Karpas-422 (cell line): ENCODE results near the gene CDK5R2. TPM values are rescaled to one million over a fixed set of nuclear protein-coding genes. Genes with fewer than 3 reads are reported as not detected.

ENCODE experiments used
- DNase-seq: peaks from one replicate; pipeline ENCODE4 v3.0.0-alpha.2; 2015
- H2AFZ ChIP-seq: fragments of 200-600 bp; sonication (generic); 2 replicates; pipeline ENCODE4 v1.6.1; 2014; ENCODE audit warnings: antibody characterized with exemption, low read length, mixed read lengths
- H3K27ac ChIP-seq: fragments of 200-600 bp; sonication (generic); 2 replicates; pipeline ENCODE4 v1.5.1; 2014; ENCODE audit warnings: mild to moderate bottlenecking, low read length, moderate library complexity
- H3K27me3 ChIP-seq: fragments of 200-600 bp; sonication (generic); 2 replicates; pipeline ENCODE4 v1.6.1; 2014; ENCODE audit warnings: low read length, mixed read lengths
- H3K36me3 ChIP-seq: fragments of 200-600 bp; sonication (generic); 2 replicates; pipeline ENCODE4 v1.6.1; 2014; ENCODE audit warnings: low read length, mixed read lengths; ENCODE audit not compliant: insufficient read depth
- H3K4me1 ChIP-seq: fragments of 200-600 bp; sonication (generic); 2 replicates; pipeline ENCODE4 v1.6.1; 2014; ENCODE audit warnings: mild to moderate bottlenecking, low read length, mixed read lengths
- H3K4me2 ChIP-seq: fragments of 200-600 bp; sonication (generic); 2 replicates; pipeline ENCODE4 v1.6.1; 2014; ENCODE audit warnings: low read length, low read depth, mild to moderate bottlenecking; ENCODE audit not compliant: poor library complexity, severe bottlenecking
- H3K4me3 ChIP-seq: fragments of 200-600 bp; sonication (generic); 2 replicates; pipeline ENCODE4 v1.5.1; 2014; ENCODE audit warnings: mild to moderate bottlenecking, antibody characterized with exemption, low read length, mixed read lengths
- H3K79me2 ChIP-seq: fragments of 200-600 bp; sonication (generic); 2 replicates; pipeline ENCODE4 v1.6.1; 2014; ENCODE audit warnings: mild to moderate bottlenecking, low read length, mixed read lengths
- H3K9ac ChIP-seq: fragments of 200-600 bp; sonication (generic); 2 replicates; pipeline ENCODE4 v1.6.0; 2014; ENCODE audit warnings: low read length
- H3K9me2 ChIP-seq: fragments of 200-600 bp; sonication (generic), shearing (Covaris generic); replicated peaks from 2 replicates; pipeline ENCODE4 v1.6.0; 2014; ENCODE audit warnings: mild to moderate bottlenecking, low read length, moderate library complexity; ENCODE audit not compliant: insufficient read depth
- H3K9me3 ChIP-seq: fragments of 300-700, 200-600 bp; sonication (generic); 2 replicates; pipeline ENCODE4 v1.6.1; 2014; ENCODE audit warnings: low read length, mixed read lengths
- H4K20me1 ChIP-seq: fragments of 200-600 bp; sonication (generic); 2 replicates; pipeline ENCODE4 v1.6.1; 2014; ENCODE audit warnings: mild to moderate bottlenecking, antibody characterized with exemption, low read length, low read depth; ENCODE audit not compliant: insufficient read depth
- total RNA-seq: library from RNA; depleted of rRNA; stranded (reverse); fragments of >200 nt; shearing (Covaris generic); gene quantifications from 2 replicates; pipeline ENCODE4 v1.2.3, GENCODE V29; 2014; ENCODE audit warnings: low replicate concordance

CDK5R2 gene
- total RNA-seq, 1 experiment from 2014 or later: not detected

DNA sequence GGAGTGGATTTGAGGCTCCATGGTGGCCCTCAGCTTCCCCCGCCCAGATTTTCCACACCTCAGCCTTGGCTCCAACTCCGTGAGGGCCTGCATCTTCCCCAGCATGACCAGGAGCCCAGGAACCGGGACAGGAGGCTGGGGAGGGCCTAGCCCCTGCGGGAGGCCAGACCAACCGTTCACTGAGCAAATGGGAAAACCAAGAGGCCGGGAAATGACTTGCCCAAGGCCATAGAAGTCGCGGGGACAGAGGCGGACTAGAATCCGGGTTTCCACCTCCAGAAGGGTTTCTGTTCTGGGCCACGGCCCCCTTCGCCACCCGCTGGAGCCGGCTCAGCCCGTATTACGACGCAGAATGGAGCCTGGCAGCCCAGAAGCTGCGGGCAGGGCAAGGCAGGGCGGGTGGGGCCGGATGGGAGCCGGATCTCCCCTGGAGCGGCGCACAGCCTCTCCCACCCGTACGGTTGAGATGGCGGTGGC is 41.7 kb downstream of the CDK5R2 start:
- no peak overlapping the region for H3K4me2 ChIP-seq

GRCh38 chr2:219001577-219002394 is 42.3 kb downstream of the CDK5R2 start:
- H3K9me2 ChIP-seq: no peaks in the 10 kb centered on the region
- no peaks in the 10 kb centered on the region for H3K4me1 ChIP-seq
- no peaks in the 10 kb centered on the region for H3K9me3 ChIP-seq
- H2AFZ ChIP-seq: no peak overlapping the region
- H3K27me3 ChIP-seq: no peaks in the 10 kb centered on the region
- H3K4me3 ChIP-seq: no peak overlapping the region
- H3K4me2 ChIP-seq: no peak overlapping the region
- no peak for DNase-seq
- H3K79me2 ChIP-seq: no peaks in the 10 kb centered on the region
- no peaks in the 10 kb centered on the region for H3K36me3 ChIP-seq
- H3K27ac ChIP-seq: no peak overlapping the region
- no peaks in the 10 kb centered on the region for H4K20me1 ChIP-seq
- no peak overlapping the region for H3K9ac ChIP-seq

More for the DNA sequence above, 41.7 kb downstream of the CDK5R2 start:
- Histone ChIP-seq H3K9ac (no peak overlapping the region), H3K9me3 (no peaks in the 10 kb centered on the region), H3K9me2 (no peaks in the 10 kb centered on the region), H3K4me3 (no peak overlapping the region), H3K79me2 (no peaks in the 10 kb centered on the region), H2AFZ (no peak overlapping the region), H3K4me1 (no peaks in the 10 kb centered on the region), H3K27ac (no peak overlapping the region), H3K27me3 (no peaks in the 10 kb centered on the region), H4K20me1 (no peaks in the 10 kb centered on the region), H3K36me3 (no peaks in the 10 kb centered on the region)
- DNase-seq: no peak

DNA sequence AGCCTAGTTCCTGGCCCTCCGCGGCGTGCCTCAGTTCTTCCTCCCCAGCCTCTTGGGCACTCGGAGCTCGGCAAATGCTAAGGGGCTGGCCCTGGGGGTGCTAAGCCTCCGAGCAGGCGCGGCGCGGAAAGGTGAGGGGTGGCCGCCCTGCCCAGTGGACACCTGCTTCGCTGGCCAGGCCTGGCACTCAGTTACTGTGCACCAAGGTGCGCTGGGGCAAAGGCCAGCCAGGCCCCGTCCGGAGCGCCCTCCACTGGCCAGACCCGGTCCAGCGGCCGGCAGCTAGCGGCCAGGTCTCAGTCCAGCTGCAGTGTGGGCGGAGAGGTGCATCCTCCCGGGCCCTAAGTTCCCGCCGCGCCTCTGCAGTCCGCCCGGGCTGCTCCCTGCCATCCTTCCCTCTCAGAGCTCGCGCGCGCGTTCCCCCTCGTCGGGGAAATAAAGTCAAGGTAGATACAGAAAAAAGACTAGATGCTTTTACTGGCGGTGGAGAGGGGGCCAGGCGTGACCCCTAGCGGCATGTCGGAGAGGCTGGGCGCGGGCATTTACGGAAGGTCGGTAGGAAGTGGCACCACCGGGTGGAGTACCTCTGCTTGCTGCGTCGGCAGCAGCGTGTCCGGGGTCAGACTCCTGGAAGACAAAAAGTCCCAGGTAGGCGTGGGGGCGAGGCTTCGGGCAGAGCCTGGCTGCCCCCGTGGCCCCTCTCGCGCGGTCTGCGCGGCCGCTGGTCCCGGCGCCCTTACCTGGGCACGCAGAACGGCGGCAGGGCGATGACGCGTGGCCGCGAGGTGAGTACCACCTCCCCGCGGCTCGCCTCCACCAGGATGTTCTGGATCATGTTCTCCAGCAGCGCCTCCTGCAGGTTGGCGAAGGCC is 43.2 kb downstream of the CDK5R2 start:
- no peaks in the 10 kb centered on the region for H4K20me1 ChIP-seq
- H3K9me3 ChIP-seq: no peaks in the 10 kb centered on the region
- H3K27ac ChIP-seq: no peak overlapping the region
- H3K9ac ChIP-seq: no peak overlapping the region
- no peaks in the 10 kb centered on the region for H3K27me3 ChIP-seq
- no peak for DNase-seq
- no peaks in the 10 kb centered on the region for H3K79me2 ChIP-seq
- H3K4me1 ChIP-seq: no peaks in the 10 kb centered on the region
- no peak overlapping the region for H2AFZ ChIP-seq
- no peak overlapping the region for H3K4me3 ChIP-seq
- H3K36me3 ChIP-seq: no peaks in the 10 kb centered on the region
- H3K4me2 ChIP-seq: no peak overlapping the region
- H3K9me2 ChIP-seq: no peaks in the 10 kb centered on the region

DNA sequence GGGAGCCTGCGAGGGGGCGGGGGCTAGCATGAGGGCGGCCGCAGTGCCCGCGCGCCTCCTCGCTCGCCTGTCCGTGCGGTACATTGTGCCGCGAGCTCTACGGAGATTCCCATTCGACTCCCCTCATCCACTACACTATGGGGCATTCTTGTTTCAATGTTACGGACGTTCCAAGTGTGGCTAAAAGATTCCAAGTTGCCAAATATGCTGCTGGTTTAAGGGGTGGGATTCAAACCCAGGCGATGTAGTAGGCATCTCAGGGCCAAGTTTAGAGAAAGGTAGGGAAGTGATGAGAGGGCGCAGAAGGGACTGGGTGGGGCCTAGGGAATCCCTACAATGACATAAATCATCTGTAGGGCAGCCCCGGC is 43.8 kb downstream of the CDK5R2 start:
- no peak for DNase-seq
- no peaks in the 10 kb centered on the region for H3K9me2 ChIP-seq
- no peak overlapping the region for H3K9ac ChIP-seq
- no peak overlapping the region for H3K27ac ChIP-seq
- no peak overlapping the region for H2AFZ ChIP-seq
- H4K20me1 ChIP-seq: no peaks in the 10 kb centered on the region
- H3K4me2 ChIP-seq: no peak overlapping the region
- no peaks in the 10 kb centered on the region for H3K27me3 ChIP-seq
- no peaks in the 10 kb centered on the region for H3K9me3 ChIP-seq
- no peaks in the 10 kb centered on the region for H3K4me1 ChIP-seq
- no peak overlapping the region for H3K4me3 ChIP-seq
- no peaks in the 10 kb centered on the region for H3K79me2 ChIP-seq
- no peaks in the 10 kb centered on the region for H3K36me3 ChIP-seq

GRCh38 chr2:219003979-219004378 is 44.5 kb downstream of the CDK5R2 start:
- H3K9me2 ChIP-seq: no peaks in the 10 kb centered on the region
- no peak overlapping the region for H3K9ac ChIP-seq
- no peak overlapping the region for H3K4me2 ChIP-seq
- H4K20me1 ChIP-seq: no peaks in the 10 kb centered on the region
- no peak overlapping the region for H3K4me3 ChIP-seq
- no peaks in the 10 kb centered on the region for H3K36me3 ChIP-seq
- H3K27ac ChIP-seq: no peak overlapping the region
- no peaks in the 10 kb centered on the region for H3K79me2 ChIP-seq
- H3K4me1 ChIP-seq: no peaks in the 10 kb centered on the region
- no peaks in the 10 kb centered on the region for H3K9me3 ChIP-seq
- no peak for DNase-seq
- H2AFZ ChIP-seq: no peak overlapping the region
- H3K27me3 ChIP-seq: no peaks in the 10 kb centered on the region

GRCh38 chr2:219009294-219009693 is 49.8 kb downstream of the CDK5R2 start:
- H3K4me2 ChIP-seq: no peak overlapping the region
- no peaks in the 10 kb centered on the region for H3K9me3 ChIP-seq
- no peak for DNase-seq
- H2AFZ ChIP-seq: no peak overlapping the region
- H3K4me3 ChIP-seq: no peak overlapping the region
- no peak overlapping the region for H3K27ac ChIP-seq
- no peaks in the 10 kb centered on the region for H3K4me1 ChIP-seq
- H3K27me3 ChIP-seq: no peaks in the 10 kb centered on the region
- H3K79me2 ChIP-seq: no peaks in the 10 kb centered on the region
- H3K36me3 ChIP-seq: no peaks in the 10 kb centered on the region
- H3K9me2 ChIP-seq: no peaks in the 10 kb centered on the region
- no peaks in the 10 kb centered on the region for H4K20me1 ChIP-seq
- H3K9ac ChIP-seq: no peak overlapping the region

- no peak overlapping the region for H3K27ac ChIP-seq
- H2AFZ ChIP-seq: no peak overlapping the region
- H3K9me3 ChIP-seq: no peaks in the 10 kb centered on the region
- DNase-seq: peak; percentile 74
- H3K4me3 ChIP-seq: no peak overlapping the region
- no peaks in the 10 kb centered on the region for H3K79me2 ChIP-seq
- H3K4me2 ChIP-seq: no peak overlapping the region
- no peaks in the 10 kb centered on the region for H3K9me2 ChIP-seq
- no peaks in the 10 kb centered on the region for H3K4me1 ChIP-seq
- H3K36me3 ChIP-seq: no peaks in the 10 kb centered on the region
- no peaks in the 10 kb centered on the region for H4K20me1 ChIP-seq
- no peaks in the 10 kb centered on the region for H3K27me3 ChIP-seq
- no peak overlapping the region for H3K9ac ChIP-seq
Measured at GRCh38 chr2:219010162-219010756, 50.8 kb downstream of the CDK5R2 start.

GRCh38 chr2:219010873-219011272 is 51.4 kb downstream of the CDK5R2 start:
- no peaks in the 10 kb centered on the region for H3K27me3 ChIP-seq

More at GRCh38 chr2:219010873-219011272, 51.4 kb downstream of the CDK5R2 start:
- Histone ChIP-seq H3K9me3 (no peaks in the 10 kb centered on the region), H3K9me2 (no peaks in the 10 kb centered on the region), H3K9ac (no peak overlapping the region), H3K36me3 (no peaks in the 10 kb centered on the region), H2AFZ (no peak overlapping the region), H3K79me2 (no peaks in the 10 kb centered on the region), H3K4me1 (no peaks in the 10 kb centered on the region), H3K4me2 (no peak overlapping the region), H3K4me3 (no peak overlapping the region), H3K27ac (no peak overlapping the region), H4K20me1 (no peaks in the 10 kb centered on the region)
- no peak for DNase-seq
